NAMALWA (cell line): ENCODE results near the gene TTC7B.

Experiments used
- DNase-seq: peaks from one replicate; pipeline ENCODE4 v3.0.0-alpha.2; 2015; ENCODE audit warnings: low spot score

TTC7B gene

DNA sequence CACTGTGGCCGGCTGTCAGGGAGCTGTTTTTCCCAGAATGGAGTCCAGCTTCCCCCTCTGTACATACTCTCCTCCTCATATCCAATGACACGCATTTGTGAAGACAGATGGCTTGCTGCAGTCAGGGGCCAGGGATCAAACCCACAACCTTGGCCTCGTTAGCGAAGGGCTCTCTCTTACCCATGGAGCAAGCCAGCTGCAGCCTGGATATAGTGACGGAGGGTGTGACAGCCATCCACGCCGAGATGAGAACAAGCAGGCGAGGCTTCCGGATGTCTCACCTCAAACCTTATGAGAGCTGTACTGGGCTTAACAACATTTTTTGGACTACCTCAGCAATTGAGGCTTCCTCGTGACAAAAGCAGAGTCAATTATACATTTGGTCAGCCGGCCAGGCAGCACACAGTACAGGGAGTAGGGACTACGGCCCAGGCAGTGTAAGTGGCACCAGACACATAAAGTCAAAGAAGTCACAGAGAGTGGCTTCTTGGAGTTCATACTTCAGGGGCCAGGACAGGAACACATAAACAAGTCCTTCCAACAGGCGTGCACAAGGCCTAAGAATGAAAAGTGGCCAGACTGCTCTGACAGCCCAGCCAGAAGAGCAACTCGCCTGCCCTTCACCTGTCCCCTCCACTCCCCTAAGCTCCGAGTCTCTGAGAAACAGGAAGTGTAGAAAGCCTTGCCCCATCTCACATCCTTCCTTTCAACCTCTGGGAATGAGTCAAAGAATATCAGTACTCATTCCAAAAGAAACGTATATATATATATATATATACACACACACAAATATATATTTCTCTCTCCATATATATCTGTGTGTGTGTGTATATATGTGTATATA is 115.1 kb downstream of the TTC7B start:
- no peak for DNase-seq

DNA sequence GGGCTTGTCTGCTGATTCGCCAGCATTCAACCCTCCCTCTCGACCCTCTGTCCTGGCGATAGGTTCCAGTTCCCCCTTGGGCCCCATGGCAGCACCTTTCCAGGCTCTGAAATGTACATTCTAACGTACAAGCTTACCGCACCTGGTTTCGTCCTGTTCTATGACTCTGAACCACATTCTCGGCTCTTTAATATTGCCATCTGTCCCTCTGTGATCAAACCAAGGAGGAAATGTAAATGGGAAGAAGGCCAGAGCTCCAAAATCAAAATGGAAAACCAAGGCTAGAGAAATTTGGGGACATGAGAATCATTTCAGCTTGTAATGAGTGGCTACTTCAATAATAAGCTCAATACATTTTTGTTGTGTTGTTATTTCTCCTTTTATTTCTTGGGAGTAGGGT is 117.2 kb downstream of the TTC7B start:
- no peak for DNase-seq

DNA sequence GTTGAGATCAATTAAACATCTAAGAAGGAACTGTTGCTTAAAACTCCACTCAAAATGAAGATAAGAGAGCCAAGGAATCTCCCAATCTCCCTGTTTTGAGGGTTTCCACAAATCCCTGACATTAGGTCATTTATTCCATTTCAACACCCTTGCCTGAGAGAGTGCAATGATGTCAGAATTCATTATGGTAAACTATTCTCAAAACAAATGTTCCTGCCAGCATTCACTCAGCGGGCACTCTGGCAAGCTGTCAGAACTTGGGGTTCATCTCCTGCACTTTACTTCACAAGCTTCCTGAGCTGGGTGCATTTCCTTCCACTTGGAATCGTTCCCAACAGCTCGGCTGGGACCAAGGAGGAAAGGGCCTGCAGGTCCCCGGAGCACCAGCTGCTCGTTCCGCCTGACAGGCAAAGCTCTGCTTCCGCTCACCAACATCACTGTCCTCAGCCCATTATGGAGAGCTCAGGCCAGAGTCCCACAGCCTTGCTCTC is 117.8 kb downstream of the TTC7B start:
- no peak for DNase-seq

DNA sequence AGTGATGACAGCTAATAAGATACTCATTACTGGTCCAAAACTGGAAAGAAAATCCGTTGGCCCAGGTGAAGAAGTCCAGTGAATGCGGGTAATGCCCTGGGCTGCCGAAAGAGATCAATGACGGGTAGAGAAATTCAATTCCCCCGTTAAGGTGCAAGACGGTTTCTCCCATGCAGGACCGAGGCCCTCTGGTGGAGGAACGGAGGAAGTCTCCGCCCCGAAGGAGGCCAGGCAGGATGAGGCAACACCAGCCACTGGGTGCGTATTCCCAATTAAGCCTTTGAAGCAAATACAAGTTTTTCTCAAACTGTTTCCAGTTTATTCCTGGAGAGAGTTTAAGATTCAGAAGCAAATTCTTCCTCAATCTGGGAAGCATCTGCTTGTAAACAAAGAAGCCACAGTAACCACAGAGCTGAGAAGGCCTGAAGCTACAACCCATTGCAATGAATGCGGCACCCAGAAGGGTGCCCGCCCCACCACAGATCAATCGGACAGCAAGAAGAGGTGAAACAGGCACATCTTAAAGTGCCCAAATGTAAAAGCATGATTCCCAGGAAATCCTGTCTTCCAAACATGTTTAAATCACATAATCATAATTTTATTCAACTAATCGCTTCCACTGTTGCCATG is 118.5 kb downstream of the TTC7B start:
- DNase-seq = peak; percentile 84

DNA sequence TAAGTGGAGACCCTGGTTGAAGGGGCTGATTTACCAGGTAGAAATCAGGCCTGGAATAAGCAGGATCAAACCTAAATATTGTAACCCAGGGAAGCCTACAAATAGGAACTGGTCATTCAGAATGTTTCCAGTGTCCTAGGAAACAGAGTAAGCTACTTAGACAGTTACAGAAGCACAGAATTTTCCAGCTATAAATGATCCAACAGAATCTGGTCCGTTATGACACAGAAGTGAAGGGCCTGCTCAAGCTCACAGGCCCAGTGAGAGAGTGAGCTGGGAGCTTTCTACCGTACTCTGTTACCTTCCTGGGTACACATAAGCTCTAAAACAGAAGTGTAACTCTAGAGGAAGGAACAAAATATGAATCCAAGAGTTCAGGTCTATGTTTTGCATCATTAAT is 119.1 kb downstream of the TTC7B start:
- no peak for DNase-seq

DNA sequence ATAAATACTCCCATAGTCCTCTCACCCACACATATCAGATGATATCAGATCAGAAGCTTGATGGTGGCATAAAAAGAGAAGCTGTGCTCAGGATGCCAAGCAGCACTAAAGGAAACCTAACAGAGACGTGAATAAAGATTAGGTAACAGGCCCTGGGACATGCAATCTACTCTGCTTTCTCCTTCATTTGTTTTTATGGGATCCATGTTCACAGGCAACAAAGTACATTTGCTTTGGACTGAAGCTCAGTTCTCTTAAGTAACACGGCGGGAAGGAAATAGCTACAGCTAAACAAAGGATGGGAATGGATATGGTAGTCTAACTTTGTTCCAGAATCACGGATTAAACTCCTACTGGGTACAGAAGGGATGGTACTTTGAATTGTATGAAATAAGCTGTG is 119.5 kb downstream of the TTC7B start:
- DNase-seq = no peak

DNA sequence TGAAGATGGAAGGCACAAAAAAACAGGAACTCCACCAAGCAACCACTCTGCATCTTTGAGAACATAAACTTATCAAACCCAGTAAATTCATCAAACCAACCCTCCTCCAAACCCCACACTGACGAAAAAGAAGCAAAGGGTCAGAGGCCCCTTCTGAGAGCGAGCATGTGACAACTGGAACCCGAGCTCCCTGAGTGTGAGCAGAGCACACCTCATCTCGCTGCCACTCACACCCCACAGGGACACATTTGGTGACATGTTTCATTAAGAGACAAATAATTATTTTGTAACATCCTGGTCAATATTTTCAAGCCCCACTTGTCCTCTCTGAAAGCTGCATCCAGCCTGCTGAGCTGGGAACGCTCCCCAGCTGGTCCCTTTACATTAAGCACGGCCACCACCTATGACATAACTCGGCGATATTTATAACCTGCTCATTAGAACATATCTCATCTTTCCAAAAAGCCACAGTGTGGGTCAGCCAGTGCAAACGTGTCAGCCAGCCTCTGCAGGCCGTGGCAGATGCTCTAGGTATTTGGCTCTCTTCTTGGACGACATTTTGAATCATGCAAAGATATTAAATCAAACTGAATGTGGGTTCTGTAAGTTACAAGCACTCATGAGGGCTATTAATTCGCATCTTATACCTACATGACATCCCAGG is 120.1 kb downstream of the TTC7B start:
- DNase-seq = no peak

DNA sequence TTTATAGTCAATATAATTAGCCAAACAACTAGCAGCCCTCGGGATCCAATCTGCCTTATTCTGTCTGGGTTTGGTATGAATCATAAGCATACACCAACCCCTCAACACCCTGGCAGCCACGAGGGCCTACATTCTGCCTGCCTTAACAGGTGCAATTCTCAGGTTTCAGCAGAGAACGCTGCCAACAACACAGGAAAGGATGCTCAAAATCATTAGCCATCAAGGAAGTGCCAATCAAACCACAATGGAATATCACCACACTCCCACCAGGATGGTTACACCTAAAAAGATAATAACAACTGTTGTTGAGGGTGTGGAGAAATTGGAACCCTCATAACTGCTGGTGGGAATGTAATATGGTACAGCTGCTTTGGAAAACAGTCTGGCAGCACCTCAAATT is 122.8 kb downstream of the TTC7B start:
- DNase-seq = no peak

DNA sequence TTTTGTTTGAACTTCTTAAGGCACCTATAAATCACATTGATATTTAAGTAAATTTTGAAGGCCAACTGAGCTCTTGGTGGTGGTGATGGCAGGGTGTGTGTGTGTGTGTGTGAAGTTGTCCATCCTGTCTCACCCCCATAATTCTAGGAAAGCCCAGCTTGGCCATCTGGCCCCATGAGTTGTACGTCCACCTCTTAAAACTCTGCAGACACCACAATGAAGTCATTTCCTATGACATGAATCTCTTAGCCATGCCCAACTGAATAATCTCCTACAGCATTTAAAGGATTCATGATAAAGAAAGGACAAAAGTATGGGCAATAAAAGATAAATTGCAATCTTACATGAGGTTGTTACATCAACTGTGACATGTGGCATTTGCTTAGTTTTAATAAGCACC is 123.4 kb downstream of the TTC7B start:
- DNase-seq = no peak

DNA sequence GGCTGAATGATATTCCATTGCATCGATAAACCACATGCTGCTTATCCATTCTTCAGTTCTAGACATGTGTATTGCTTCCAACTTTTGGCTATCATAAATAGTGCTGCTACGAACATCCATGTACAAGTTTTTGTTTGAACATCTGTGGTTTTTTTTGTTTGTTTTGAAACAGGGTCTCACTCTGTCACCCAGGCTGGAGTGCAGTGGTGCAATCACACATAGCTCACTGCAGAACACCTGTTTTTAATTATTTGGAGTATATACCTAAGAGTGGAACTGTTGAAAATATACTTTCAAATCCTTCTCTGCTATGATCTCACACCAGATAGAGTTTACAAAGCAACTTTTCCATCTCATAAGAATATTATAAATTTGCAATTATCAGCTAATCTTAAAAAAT is 124.2 kb downstream of the TTC7B start:
- DNase-seq = no peak

DNA sequence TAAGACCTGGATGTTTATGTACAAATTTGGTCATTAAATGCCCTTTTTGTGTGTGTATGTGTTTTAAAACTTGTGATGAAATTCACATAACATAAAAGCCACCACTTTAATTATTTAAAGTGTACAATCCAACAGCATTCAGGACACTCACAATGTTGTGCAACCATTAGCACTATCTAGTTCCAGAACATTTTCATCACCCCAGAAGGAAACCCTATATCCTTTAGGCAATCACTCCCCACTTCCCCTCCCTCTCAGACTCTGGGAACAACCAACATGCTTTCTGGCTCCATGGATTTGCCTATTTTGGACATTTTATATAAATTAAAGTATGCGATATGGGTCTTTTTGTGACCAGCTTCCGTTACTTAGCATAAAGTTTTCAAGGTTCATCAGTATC is 124.6 kb downstream of the TTC7B start:
- no peak for DNase-seq

DNA sequence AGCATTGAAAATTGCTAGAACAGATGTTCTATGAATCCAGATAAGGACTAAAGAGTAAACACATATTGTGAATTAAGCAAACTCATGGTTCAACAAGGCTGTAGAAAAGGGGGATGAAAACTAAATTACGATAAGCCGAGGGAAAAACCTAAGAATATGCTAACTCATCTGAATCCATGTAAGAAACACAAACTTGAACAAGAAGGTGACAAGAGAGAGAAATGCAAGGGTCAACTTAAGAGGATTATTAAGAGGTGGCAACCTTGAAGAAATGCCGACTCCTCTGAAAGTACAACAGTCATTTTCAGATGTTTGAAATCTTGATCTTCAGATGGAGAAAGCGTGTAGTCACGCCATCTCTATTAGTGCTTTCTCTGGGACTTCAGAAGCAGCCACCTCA is 128.6 kb downstream of the TTC7B start:
- DNase-seq = no peak

DNA sequence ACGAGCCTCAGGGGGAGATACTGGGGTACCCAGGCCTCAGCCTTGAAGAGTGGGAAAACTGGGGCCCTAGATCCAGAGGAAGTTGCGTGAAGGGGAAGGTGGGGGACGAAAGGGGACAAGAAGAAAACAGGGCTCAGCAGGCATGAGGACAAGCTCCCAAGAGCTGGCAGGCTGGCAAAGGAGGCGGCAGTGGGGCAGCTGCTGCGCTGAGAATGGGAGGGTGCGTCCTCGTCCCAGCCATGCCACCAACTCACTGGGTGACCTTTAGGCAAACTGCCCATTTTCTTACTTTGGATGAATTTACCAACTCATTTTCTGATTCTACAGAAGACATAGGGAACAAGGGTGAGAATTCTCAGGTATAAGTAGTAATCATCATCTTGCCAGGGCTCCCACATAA is 133.6 kb downstream of the TTC7B start:
- DNase-seq = no peak

DNA sequence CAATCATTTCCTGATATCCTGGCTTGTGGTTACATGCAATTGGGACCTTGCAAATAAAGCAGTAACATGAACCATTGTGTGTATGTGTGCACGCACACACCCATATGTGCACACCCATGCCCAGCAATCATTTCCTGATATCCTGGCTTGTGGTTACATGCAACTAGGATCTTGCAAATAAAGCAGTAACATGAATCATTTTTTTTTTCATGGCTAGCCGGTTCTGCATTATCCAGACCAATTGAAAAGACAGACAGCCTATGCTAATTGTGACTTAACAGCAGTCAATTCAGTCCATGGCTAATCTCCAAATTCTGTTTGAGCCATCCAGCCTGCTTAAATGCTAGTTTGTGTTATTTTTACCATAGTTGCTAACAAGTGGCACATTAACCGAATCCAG is 134.3 kb downstream of the TTC7B start:
- DNase-seq = no peak

DNA sequence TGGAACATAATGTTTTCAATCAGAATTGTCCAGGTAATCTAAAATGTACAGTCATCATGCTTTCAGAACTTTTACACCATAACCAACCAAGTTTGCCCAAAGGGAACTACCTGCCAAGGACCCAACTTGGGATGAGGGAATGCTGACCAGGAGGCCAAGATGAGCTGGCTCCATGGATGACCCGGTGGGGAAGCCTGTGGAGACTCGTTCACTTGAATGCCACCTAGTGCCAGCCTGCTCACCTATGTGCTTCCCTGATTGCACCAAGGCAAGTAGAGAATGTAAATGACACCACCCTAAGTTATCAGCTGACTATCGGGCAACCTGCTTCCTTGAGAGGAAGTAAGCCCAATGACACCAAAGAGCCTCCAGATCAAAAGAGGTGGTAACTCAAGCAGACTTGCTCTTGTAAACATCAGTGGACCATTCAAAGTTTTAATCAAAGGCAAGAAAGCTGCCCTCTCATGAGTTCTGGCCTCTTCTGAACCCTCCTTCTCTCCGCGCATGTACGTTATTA is 137.3 kb downstream of the TTC7B start:
- DNase-seq = no peak

DNA sequence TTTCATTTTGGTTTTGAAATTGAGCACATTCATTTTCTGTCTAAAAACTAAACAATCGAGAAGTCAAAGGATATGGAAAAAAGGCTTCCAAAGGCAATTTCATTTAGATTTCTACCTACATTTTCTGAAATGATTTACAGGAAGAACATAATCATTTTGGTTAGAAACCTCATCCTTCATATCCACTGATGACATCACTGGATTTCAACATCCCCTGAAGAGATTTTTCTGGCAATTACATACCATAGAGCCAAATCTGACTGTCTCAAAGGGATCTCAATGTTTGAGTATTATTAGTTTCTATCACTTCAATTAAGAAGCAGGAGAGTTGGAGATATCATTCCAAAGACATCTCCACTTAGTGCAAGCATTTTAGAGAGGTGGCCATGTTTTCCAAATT is 137.8 kb downstream of the TTC7B start:
- DNase-seq = no peak

DNA sequence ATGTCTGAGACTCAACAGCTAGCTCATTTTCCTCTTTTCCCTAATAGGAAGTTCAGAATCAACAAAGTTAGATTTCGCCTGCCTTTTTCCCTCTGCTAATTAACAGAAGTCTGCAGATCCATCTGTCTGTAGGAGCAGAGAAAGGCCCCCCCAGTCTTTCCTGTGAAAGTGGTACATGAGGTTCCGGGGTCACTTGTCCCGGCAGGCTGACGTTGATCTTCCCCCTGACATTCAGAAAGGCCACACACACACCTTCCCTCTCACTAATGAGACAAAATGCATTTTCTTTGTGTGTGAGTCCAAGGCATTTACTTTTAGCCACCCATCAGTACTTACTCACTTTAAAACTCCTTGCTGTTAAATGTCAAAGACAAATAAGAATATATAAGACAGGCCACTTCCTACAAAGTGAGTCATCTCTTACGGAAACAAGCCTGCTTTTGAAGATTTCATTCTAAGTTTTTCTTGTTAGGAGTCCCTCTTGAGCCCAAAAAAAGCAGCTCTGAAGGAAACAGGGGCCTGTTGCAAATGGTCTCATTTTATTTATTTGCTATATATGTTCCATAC is 138.7 kb downstream of the TTC7B start:
- DNase-seq = no peak

DNA sequence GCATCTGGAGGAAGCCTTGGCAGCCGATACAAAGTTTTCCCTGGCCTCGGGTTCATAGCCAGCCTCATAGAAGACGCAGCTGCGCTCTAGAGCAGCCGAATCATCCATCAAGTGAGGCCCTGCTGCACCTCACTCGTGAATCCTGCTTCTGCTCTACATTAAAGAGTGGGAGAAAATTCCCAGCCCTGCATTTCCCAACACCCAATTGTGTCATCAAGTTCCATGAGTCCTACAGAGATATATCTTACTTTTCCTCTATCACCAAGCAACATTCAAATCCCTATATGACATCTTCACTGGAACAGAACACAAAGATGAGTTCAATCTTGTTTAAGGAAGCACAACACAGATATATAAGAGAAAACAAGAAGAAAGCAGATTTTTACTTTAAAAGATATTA is 139.3 kb downstream of the TTC7B start:
- no peak for DNase-seq

DNA sequence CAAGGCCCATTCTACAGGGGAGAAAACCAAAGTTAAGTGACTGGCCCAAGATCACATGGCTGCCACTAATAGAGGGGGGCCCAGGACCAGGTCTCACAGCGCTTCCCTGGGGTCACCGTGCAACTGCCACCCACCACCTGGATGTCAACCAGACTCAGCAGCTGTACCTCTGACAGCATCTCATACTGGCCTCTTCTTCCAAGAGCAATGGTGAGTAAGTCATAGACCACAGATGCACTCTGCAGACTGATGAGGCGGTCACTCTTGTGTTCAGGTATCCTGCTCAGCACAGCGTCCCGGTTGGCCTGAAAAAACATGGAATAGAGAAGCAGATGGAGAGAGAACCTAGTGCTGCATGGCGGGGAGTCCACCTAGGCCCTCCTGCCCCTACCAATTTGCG is 139.9 kb downstream of the TTC7B start:
- no peak for DNase-seq

DNA sequence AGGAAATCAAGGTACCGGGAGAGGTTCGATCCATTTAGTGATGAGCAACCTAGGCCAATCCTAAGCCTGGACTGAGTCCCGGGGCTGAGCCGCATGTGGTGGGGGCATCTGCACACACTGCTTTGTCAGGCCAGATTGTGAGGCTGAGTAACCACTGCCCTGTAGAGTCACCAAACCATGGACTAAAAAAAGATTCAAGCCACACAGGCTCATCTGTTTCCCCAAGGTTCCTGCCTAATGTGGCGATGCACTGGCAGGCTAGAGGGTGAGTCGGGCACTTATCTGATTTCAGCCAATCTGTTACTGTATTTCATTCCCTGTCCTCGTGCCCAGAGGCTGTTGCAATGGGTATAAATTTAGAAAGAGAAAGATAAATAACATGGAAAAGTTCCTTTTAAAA is 140.8 kb downstream of the TTC7B start:
- DNase-seq = no peak

DNA sequence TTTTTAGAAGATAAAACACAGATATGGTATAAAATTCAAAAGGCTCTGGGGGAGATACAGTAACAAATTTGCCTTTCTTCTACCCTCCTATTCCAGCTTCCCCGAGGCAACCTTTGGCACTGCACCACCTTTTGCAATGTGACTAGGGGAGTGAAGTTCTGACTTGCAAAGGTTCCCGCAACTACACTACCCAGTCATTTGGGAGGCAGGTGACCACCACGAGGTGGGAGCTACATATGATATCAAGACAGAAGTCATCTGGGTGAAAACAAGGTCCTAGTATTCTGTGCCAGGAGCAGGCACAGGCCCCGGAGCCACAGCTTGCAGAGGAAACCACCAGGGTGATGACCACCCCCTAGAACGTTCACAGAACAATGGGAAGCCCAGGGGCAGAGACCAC is 141.5 kb downstream of the TTC7B start:
- DNase-seq = no peak

DNA sequence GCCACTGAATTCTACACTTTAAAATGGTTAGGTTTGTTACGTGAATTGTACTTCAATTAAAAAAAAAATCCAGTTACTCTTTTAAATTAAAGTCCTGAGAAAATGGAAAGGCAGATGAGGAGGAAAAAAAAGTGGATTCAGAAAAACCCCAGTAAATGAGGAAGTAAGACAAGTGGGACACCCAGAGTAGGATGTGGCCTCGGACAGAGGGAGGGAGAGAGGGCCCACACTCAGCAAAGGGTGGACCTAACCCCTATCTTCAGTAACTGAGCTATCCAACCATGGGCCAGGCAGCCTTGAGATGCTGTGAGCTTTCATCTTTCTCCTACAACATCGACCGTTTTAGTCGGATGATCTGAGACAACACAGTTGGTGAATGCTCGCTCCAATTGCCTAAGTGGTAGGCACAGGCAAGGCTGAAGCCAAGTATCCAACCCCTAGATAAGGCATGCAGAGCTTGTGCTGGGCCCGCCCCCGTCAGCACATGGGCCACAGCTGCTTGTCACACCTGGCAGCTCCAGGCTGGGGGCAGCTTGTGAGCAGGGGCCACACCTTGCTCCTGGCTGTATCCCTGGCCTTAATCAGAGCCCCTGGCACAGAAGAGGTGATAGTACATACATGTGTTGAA is 142.1 kb downstream of the TTC7B start:
- DNase-seq = no peak
